Measurements from ENCODE around the gene GOLGA7B.

The GOLGA7B gene

GRCh38 chr10:97883092-97883485 lies 33.4 kb downstream of the GOLGA7B start:
- no peaks in the 10 kb centered on the region for H3K9me3 ChIP-seq
- H3K27me3 ChIP-seq: no peaks in the 10 kb centered on the region
- no peak for DNase-seq
- TF ChIP-seq, protein P1, sequence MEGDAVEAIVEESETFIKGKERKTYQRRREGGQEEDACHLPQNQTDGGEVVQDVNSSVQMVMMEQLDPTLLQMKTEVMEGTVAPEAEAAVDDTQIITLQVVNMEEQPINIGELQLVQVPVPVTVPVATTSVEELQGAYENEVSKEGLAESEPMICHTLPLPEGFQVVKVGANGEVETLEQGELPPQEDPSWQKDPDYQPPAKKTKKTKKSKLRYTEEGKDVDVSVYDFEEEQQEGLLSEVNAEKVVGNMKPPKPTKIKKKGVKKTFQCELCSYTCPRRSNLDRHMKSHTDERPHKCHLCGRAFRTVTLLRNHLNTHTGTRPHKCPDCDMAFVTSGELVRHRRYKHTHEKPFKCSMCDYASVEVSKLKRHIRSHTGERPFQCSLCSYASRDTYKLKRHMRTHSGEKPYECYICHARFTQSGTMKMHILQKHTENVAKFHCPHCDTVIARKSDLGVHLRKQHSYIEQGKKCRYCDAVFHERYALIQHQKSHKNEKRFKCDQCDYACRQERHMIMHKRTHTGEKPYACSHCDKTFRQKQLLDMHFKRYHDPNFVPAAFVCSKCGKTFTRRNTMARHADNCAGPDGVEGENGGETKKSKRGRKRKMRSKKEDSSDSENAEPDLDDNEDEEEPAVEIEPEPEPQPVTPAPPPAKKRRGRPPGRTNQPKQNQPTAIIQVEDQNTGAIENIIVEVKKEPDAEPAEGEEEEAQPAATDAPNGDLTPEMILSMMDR (IDR thresholded peaks at IDR 0.05; ENCODE audit: low read depth, low read length): no peak
- no peaks in the 10 kb centered on the region for H3K4me1 ChIP-seq
- no peaks in the 10 kb centered on the region for H3K36me3 ChIP-seq
- H3K4me3 ChIP-seq (ENCODE audit: low read depth, low read length): no peak overlapping the region

- Histone ChIP-seq H3K36me3 (no peaks in the 10 kb centered on the region), H3K9me3 (no peaks in the 10 kb centered on the region), H3K4me3 (ENCODE audit: low read depth, low read length) (no peak overlapping the region), H3K27me3 (no peaks in the 10 kb centered on the region), H3K4me1 (no peaks in the 10 kb centered on the region)
- TF ChIP-seq, protein P1 (IDR thresholded peaks at IDR 0.05; ENCODE audit: low read depth, low read length): no peak
- no peak for DNase-seq
Observed at GRCh38 chr10:97886286-97886685, 36.6 kb downstream of the GOLGA7B start.

GRCh38 chr10:97887399-97887798 lies 37.8 kb downstream of the GOLGA7B start:
- Histone ChIP-seq H3K4me1 (no peaks in the 10 kb centered on the region), H3K27me3 (no peaks in the 10 kb centered on the region), H3K36me3 (no peaks in the 10 kb centered on the region), H3K9me3 (no peaks in the 10 kb centered on the region), H3K4me3 (ENCODE audit: low read depth, low read length) (no peak overlapping the region)
- peak; percentile 33 for DNase-seq
- TF ChIP-seq, protein P1 (IDR thresholded peaks at IDR 0.05; ENCODE audit: low read depth, low read length): no peak

DNA sequence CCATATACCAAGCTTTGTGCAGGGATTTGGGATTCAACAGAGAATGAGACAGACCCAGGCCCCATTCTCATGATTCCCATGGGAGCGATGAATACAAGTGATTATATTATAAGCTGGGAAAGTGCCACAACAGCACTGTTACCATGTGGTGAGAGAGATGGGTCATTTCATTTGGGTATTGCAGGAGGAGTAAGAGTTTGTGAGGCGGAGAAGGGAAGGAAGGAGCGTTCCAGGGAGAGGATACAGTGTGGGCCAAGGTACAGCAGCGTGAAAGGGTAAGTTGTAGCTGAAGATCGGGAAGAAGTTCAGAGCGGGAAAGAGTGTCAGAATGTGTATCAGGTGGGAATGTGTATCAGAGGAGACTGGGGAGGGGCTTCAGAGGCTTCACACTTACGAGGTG lies 38.5 kb downstream of the GOLGA7B start:
- no peak overlapping the region for H3K4me3 ChIP-seq (ENCODE audit: low read depth, low read length)
- H3K27me3 ChIP-seq: no peaks in the 10 kb centered on the region
- H3K4me1 ChIP-seq: no peaks in the 10 kb centered on the region
- DNase-seq: no peak
- H3K36me3 ChIP-seq: no peaks in the 10 kb centered on the region
- H3K9me3 ChIP-seq: no peaks in the 10 kb centered on the region
- TF ChIP-seq, protein P1 (IDR thresholded peaks at IDR 0.05; ENCODE audit: low read depth, low read length): no peak

GRCh38 chr10:97888641-97889262 lies 39.1 kb downstream of the GOLGA7B start:
- Histone ChIP-seq H3K36me3 (no peaks in the 10 kb centered on the region), H3K9me3 (no peaks in the 10 kb centered on the region), H3K4me1 (no peaks in the 10 kb centered on the region), H3K27me3 (no peaks in the 10 kb centered on the region), H3K4me3 (ENCODE audit: low read depth, low read length) (no peak overlapping the region)
- TF ChIP-seq, protein P1 (IDR thresholded peaks at IDR 0.05; ENCODE audit: low read depth, low read length): no peak
- DNase-seq: peak; percentile 31

- no peak overlapping the region for H3K4me3 ChIP-seq (ENCODE audit: low read depth, low read length)
- H3K27me3 ChIP-seq: no peaks in the 10 kb centered on the region
- TF ChIP-seq, protein P1 (IDR thresholded peaks at IDR 0.05; ENCODE audit: low read depth, low read length): no peak
- H3K4me1 ChIP-seq: no peaks in the 10 kb centered on the region
- no peaks in the 10 kb centered on the region for H3K36me3 ChIP-seq
- no peaks in the 10 kb centered on the region for H3K9me3 ChIP-seq
- no peak for DNase-seq
Observed at GRCh38 chr10:97889461-97890265, 40.0 kb downstream of the GOLGA7B start.
